NCI-H2107 (cell line): ENCODE measurements around the gene SMAD3.

Source experiments
- DNase-seq: peaks from one replicate; lab custom pipeline; 2025; lab: John Stamatoyannopoulos, UW

Gene SMAD3

GRCh38 chr15:67097424-67097823 is 32.0 kb downstream of the SMAD3 start:
- DNase-seq, result no peak

- no peak for DNase-seq
Observed at GRCh38 chr15:67097930-67098740, 32.7 kb downstream of the SMAD3 start.

GRCh38 chr15:67098768-67099282 is 33.4 kb downstream of the SMAD3 start:
- no peak for DNase-seq

- DNase-seq, result no peak
Observed at GRCh38 chr15:67100124-67100791, 34.9 kb downstream of the SMAD3 start.

GRCh38 chr15:67100801-67101581 is 35.6 kb downstream of the SMAD3 start:
- DNase-seq, result no peak

- no peak for DNase-seq
Observed at GRCh38 chr15:67101911-67102598, 36.7 kb downstream of the SMAD3 start.

DNA sequence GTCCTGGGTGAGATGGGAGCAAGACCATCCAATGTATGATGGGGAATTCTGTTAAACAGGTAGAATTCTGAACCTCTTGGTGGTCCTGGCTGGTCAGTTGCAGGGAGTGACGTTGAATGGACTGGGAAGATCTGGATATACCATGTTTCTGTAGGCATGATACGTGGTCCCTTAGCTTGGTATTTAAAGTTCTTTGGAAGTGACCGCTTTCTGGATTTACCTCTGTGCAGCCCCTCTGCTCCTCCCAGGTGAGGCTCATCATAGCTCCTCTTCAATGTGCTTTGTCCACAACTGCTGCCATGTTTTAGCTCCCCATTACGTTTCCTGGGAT is 37.2 kb downstream of the SMAD3 start:
- no peak for DNase-seq

- DNase-seq, result no peak
Observed at GRCh38 chr15:67103021-67103420, 37.6 kb downstream of the SMAD3 start.

GRCh38 chr15:67103432-67103831 is 38.0 kb downstream of the SMAD3 start:
- no peak for DNase-seq

- DNase-seq, result no peak
Observed at GRCh38 chr15:67103869-67104268, 38.5 kb downstream of the SMAD3 start.

DNA sequence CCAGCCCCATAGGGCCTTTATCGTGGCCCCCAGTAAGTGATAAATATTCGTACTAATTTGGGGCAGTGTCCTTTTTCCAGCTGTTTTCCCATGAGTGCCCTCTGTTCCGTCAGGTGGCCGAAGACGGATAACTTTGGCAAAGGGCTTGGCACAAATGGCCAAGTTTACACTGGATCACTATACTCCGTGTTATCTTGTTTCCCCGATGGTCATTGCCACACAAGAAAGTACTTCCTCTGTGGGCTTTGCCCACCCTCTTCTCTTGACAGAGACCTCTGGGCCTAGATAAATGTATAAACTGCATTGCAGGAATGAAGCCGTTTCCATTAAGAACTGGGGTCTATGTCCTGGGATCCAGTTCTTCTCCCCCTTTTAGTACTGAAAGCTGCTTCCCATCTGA is 39.1 kb downstream of the SMAD3 start:
- DNase-seq, result no peak

- no peak for DNase-seq
Observed at GRCh38 chr15:67105065-67105951, 39.9 kb downstream of the SMAD3 start.

DNA sequence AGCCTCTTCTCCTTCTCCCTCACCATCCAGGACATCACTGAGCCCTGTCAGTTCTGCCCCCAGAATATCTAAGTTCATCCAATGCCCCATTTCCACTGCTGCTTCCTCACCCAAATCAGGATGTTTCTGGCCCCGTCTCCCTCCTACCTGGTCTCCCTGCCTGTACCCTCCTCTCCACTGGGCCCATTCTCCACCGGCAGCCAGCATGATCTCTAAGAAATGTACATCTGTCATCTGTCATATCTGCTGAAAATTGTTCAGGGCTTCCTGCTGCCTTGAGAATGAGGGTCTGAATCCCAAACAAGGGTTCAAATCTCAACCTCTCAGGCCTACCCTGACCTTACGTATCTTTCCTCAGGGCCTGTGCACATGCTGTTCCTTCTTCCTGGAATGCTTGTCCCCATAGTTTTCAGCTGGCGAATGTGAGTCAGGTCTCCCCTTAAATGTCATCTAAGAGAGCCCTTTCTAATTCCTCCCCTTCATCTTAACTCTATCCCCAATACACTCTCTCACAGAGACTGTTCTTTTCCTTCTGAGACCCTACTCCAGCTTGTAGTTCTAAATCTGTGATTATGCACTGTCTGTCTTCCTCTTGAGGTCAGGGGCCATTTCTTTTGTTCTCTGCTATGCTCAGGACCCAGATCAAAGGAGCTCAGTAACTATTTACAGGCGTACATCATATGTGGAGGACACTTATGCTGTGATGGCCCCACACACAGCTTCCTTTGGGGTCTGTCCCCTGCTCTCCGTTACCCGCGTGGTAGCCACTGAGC is 40.8 kb downstream of the SMAD3 start:
- DNase-seq, result no peak

GRCh38 chr15:67106764-67107013 is 41.3 kb downstream of the SMAD3 start:
- no peak for DNase-seq

DNA sequence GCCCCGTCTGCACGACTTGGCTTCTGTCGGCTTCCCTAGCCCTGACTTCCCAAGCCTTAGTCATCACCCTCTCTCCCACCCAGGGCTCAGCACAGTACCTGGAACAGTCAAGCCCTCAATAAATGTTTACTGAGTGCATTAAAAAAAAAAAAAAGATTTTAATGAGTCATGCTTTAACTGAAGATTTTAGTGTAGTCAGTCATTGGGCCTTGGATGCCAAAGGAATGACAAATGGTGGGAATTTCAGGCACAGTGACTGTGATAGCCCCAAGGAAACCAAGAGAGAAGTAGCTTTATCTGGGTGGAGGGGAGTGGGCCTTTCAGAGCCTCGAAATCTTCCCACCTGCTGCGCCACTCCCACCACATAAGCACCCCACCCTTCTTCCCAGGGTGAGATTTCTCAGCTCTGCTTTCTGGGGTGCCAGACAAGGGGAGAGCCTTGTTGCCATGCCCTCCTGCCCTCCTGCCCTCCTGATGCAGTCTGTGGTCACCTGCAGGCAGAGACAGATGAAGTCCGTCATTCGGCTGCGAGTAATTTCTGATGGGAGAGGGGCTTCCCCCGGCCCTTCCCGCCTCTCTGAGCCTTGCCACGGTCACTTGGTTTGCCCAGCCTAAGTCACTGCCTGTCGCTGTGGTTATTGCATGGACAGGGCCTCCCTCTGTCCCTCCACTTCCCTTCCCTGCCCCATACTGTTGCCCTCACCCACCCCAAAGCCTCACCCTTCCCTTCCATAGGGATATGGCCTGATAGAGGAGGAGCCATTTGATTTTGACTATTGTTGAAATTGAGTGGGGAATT is 41.8 kb downstream of the SMAD3 start:
- DNase-seq, result no peak

- DNase-seq, result no peak
Observed at GRCh38 chr15:67108122-67108961, 42.9 kb downstream of the SMAD3 start.

GRCh38 chr15:67109141-67110034 is 44.0 kb downstream of the SMAD3 start:
- DNase-seq, result no peak

DNA sequence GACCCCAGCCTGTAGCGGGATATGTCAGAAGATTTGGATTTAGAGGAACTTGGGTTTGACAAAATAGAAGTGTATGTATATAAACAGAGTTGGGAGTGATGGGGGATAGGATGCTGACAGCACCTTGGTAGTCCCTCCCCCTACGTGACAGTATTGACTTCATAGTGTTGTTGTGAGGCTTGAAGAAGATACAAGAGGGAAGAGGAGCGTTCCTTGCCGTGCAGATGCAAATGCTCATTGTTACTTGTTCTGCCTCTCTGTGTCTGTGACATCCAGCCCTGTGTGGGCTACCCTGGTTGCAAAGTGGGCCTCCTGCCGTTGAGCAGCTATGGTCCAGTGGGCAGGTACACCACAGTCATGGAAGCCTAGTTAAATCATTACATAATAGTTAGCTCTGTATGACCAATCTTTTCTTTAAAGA is 45.0 kb downstream of the SMAD3 start:
- no peak for DNase-seq
